ENCODE measurements around the gene ZNF385A. TPM values are rescaled to one million over a fixed set of nuclear protein-coding genes. Genes with fewer than 3 reads are reported as not detected.

ZNF385A gene
- total and polyA plus RNA-seq, 2 of the 13 experiments (the other 11 are each of a cell fraction or from before 2014, with no cell fraction given): 0.44 to 0.67 TPM

DNA sequence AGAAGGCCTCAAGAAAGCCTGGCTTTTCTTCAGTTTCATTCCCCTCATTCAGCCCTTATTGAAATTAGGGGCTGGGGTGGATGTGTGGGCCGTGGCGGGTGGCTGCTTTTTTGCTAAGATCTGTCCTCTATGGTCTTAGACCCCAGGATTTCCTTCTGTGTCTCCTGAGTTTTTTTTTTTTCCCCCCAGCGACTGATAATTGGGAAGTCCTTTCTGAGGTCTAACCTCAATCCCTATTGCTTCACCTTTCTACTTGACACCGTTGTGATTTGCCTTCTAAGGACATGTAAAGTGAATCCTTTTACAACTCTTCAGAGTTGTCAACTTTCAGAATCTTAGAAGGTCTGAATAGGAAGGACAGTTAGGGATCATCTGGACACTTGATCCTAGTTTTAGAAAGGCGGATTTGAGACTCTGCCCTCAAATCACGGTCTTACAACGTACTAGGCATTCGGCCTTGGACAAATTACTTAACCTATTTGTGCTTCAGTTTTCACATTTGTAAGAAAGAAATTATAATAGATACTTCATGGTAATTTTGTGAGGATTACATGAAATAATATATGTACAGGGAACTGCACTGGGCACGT is 24.7 kb downstream of the ZNF385A start (continued):
- no peak for TF ChIP-seq PPARG (CRISPR knock-in tag; conservative IDR thresholded peaks at IDR 0.05)
- TF ChIP-seq, protein P1, sequence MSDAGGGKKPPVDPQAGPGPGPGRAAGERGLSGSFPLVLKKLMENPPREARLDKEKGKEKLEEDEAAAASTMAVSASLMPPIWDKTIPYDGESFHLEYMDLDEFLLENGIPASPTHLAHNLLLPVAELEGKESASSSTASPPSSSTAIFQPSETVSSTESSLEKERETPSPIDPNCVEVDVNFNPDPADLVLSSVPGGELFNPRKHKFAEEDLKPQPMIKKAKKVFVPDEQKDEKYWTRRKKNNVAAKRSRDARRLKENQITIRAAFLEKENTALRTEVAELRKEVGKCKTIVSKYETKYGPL (CRISPR knock-in tag; IDR thresholded peaks at IDR 0.05): no peak
- TF ChIP-seq, protein P2, sequence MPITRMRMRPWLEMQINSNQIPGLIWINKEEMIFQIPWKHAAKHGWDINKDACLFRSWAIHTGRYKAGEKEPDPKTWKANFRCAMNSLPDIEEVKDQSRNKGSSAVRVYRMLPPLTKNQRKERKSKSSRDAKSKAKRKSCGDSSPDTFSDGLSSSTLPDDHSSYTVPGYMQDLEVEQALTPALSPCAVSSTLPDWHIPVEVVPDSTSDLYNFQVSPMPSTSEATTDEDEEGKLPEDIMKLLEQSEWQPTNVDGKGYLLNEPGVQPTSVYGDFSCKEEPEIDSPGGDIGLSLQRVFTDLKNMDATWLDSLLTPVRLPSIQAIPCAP (CRISPR knock-in tag; IDR thresholded peaks at IDR 0.05; ENCODE audit: low read depth): no peak
- TF ChIP-seq, protein P3, sequence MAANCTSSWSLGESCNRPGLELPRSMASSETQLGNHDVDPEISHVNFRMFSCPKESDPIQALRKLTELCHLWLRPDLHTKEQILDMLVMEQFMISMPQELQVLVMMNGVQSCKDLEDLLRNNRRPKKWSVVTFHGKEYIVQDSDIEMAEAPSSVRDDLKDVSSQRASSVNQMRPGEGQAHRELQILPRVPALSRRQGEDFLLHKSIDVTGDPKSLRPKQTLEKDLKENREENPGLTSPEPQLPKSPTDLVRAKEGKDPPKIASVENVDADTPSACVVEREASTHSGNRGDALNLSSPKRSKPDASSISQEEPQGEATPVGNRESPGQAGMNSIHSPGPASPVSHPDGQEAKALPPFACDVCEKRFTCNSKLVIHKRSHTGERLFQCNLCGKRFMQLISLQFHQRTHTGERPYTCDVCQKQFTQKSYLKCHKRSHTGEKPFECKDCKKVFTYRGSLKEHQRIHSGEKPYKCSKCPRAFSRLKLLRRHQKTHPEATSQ (CRISPR knock-in tag; IDR thresholded peaks at IDR 0.05; ENCODE audit: borderline replicate concordance): no peak
- no peak for TF ChIP-seq MXI1 (IDR thresholded peaks at IDR 0.05; ENCODE audit: borderline replicate concordance, low read depth, low read length)
- TF ChIP-seq ADNP (CRISPR knock-in tag; IDR thresholded peaks at IDR 0.05): peak; percentile 89
- TF ChIP-seq ZNF564 (CRISPR knock-in tag; IDR thresholded peaks at IDR 0.05): no peak
- no peak for TF ChIP-seq ELF1 (CRISPR knock-in tag; IDR thresholded peaks at IDR 0.05)
- TF ChIP-seq ZNF883 (CRISPR knock-in tag; IDR thresholded peaks at IDR 0.05; ENCODE audit: not compliant biosample characterization): no peak
- TF ChIP-seq, protein P4, sequence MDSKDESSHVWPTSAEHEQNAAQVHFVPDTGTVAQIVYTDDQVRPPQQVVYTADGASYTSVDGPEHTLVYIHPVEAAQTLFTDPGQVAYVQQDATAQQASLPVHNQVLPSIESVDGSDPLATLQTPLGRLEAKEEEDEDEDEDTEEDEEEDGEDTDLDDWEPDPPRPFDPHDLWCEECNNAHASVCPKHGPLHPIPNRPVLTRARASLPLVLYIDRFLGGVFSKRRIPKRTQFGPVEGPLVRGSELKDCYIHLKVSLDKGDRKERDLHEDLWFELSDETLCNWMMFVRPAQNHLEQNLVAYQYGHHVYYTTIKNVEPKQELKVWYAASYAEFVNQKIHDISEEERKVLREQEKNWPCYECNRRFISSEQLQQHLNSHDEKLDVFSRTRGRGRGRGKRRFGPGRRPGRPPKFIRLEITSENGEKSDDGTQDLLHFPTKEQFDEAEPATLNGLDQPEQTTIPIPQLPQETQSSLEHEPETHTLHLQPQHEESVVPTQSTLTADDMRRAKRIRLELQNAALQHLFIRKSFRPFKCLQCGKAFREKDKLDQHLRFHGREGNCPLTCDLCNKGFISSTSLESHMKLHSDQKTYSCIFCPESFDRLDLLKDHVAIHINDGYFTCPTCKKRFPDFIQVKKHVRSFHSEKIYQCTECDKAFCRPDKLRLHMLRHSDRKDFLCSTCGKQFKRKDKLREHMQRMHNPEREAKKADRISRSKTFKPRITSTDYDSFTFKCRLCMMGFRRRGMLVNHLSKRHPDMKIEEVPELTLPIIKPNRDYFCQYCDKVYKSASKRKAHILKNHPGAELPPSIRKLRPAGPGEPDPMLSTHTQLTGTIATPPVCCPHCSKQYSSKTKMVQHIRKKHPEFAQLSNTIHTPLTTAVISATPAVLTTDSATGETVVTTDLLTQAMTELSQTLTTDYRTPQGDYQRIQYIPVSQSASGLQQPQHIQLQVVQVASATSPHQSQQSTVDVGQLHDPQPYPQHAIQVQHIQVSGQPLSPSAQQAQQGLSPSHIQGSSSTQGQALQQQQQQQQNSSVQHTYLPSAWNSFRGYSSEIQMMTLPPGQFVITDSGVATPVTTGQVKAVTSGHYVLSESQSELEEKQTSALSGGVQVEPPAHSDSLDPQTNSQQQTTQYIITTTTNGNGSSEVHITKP (CRISPR knock-in tag; IDR thresholded peaks at IDR 0.05; ENCODE audit: low read depth): no peak
- no peak for TF ChIP-seq ZNF644 (CRISPR knock-in tag; IDR thresholded peaks at IDR 0.05; ENCODE audit: low read depth)
- 0 out of 2 replicates have a peak, but pooled peaks have one; percentile 56 for TF ChIP-seq ZNF75D (CRISPR knock-in tag; IDR thresholded peaks at IDR 0.05; ENCODE audit: borderline replicate concordance)
- no peak for TF ChIP-seq MEIS1 (CRISPR knock-in tag; IDR thresholded peaks at IDR 0.05; ENCODE audit: borderline replicate concordance)

All from HepG2 (cell line).